NCI-H226 (cell line): ENCODE measurements around the gene DCAF8.

Experiments used
- DNase-seq: peaks from one replicate; pipeline ENCODE4 v3.0.0-alpha.2; 2015

Gene DCAF8

GRCh38 chr1:160261556-160261892, 825 bp downstream of the DCAF8 start:
- DNase-seq, result peak; percentile 67

GRCh38 chr1:160260406-160261382, 1.7 kb downstream of the DCAF8 start:
- peak; percentile 82 for DNase-seq

GRCh38 chr1:160258177-160258798, 4.1 kb downstream of the DCAF8 start:
- DNase-seq, result no peak

DNA sequence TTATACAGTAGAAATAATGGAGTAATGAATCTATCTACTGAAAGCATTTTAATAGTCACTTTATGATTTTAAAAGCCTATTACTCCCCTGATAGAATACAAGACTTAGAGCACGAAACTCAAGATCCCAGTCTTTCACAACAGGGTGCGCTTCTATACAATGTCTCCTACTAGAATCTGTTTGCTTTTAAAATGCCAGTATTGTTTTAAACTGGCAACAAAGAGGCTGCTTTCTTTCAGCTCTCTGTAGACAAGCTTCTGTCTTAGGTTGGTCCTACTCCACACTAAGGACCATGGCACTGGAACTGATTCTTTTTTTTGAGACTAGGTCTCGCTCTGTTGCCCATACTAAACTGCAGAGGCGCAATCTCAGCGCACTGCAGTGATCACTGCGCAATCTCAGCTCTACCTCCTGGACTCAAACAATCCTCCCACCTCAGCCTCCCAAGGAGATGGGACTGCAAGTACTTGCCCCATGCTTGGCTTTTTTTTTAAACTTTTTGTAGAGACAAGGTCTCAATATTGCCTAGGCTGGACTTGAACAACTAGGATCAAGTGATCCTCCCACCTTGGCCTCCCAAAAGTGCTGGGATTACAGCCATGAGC, 4.8 kb downstream of the DCAF8 start:
- no peak for DNase-seq

DNA sequence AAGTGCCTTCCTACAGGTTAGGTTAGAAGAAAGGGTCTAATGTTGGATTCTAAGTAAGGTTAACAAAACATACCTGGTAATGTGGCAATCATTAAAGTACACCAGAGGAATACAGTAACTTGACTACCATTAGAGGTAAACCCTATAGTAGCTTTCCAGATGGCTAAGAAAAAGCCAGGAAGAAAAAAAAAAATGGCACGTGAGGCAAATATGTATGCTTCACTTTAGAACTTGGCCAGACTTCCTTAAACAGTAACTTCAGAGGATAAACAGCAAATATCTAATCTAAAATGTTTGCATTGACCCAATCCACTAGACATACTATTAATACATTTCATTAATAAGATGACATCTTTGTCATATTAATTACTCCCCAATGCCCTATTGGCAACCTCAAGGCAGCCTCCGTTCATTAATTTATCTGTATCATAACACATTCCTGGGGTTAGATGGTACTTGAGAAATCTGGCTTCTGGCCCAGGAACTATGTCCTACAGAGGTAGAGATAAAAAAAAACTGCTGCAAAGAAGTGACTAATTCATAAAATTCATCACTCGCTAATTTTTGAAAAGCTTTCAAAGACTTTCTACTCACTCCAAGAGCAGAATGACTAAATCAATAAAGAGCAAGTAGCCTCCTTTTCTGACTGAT, 5.8 kb downstream of the DCAF8 start:
- peak; percentile 86 for DNase-seq

- no peak for DNase-seq
Measured at GRCh38 chr1:160255781-160256300, 6.5 kb downstream of the DCAF8 start.

DNA sequence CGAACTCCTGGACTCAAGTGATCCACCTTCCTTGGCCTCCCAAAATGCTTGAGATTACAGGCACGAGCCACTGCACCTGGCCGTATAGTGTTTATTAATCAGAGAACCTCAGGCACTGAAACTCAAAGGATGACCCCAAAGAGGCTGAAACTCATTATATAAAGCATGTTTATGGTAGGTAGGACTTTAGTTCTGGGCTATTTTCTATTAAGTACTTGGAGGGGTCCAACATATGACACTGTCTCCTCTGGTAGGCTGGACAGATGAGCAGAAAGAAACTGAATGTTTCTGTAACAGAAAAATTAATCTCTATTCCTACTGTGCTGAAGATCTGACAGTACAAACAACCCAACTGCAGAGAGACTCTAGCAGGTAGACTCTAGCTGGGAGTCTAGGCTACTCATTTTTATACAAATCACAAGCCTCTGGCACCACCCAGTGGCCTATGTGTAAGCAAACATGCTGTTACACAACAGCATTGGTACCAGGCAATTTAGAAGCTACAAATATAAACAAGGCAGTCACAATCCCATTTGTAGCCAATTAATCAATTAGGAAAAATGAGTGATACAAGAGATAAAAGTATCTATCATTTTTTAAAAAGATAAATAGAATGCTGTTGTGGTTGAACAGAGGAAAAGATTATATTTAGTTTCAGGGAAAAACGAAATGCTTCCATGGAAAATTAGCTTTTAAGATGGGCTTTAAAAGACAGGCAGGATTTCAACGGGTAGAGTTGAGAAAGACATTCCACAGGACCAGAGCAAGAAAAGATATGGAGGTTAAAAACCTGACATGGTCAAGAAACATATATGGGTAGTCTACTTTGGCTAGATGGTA, 10.4 kb downstream of the DCAF8 start:
- DNase-seq, result peak; percentile 49

GRCh38 chr1:160251011-160251410, 11.3 kb downstream of the DCAF8 start:
- no peak for DNase-seq

DNA sequence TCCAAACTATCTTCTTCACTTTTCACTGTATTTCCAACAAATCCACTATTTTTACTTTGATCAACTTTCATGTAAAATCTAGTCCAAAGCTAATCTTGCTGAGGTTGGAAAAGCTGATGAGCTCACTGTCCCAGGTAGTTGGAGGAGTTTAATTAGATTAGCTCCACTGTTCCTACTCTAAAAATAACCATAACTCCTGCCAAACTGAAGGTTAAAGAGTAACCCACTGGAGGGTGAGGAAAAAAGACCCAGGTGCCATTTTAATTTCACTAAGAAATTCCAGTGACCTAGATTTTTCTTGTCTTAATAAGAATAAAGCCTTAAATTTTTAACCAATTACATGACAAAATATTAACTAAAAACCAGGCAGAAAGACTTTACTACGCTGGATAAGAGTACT, 15.3 kb downstream of the DCAF8 start:
- DNase-seq, result no peak

DNA sequence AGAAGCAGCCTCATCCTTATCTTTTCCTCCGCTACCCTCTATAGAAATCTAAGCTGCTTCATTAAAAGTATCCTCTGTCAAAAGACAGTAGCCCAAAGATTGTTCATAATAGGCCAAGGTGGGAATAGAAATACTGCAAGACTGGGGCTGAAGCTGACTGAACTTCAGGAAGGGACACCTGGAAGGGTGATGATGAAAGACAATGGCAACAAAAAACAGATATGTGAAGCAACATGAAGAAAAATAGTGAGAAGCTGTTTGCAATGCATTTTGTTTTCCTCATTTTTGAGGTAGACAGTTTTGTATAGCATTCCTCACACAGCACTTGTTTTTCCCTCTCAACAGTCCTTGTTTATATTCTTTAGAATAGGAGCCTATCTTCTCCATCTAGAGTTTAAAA, 16.9 kb downstream of the DCAF8 start:
- no peak for DNase-seq

DNA sequence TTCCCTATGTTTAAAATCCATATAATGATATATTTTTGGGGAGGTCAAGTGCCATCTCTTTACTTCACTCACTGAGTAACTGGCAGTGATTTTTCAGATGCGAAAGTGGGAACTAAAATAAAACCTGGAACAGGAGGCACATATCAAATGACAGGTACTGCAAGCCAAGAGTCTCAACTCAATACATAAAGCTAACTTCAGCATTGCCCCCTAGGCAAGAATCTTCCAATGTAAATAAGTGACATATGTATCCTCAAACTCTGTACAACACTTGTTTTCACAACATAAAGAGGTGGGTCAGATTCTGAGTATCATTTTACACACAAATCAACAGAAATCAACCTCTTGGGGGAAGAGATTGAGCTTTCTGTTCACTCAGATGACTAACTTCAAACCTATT, 18.1 kb downstream of the DCAF8 start:
- DNase-seq, result no peak

- DNase-seq, result no peak
Measured at GRCh38 chr1:160243767-160244166, 18.6 kb downstream of the DCAF8 start.

GRCh38 chr1:160239582-160240299, 22.6 kb downstream of the DCAF8 start:
- no peak for DNase-seq

DNA sequence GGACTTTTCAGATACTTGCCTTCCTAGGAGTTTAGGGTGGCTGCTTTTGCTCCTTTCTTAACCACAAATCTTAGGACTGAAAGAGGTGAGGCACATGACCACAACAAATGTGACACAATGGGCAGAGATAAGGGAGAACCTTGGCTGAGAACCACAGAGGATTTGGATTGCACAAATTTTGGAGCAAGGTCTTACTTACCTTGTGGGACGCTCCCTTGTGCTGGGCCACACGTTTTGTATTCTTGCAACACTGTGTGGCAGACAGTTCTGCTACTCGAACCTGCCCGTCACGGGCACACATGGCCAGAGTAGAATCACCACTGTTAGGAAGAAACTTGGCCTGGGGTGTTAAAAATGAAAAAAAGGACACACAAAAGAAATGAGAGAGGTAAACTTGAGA, 23.9 kb downstream of the DCAF8 start:
- no peak for DNase-seq

- no peak for DNase-seq
Measured at GRCh38 chr1:160237558-160237957, 24.8 kb downstream of the DCAF8 start.

GRCh38 chr1:160236806-160237205, 25.5 kb downstream of the DCAF8 start:
- no peak for DNase-seq

DNA sequence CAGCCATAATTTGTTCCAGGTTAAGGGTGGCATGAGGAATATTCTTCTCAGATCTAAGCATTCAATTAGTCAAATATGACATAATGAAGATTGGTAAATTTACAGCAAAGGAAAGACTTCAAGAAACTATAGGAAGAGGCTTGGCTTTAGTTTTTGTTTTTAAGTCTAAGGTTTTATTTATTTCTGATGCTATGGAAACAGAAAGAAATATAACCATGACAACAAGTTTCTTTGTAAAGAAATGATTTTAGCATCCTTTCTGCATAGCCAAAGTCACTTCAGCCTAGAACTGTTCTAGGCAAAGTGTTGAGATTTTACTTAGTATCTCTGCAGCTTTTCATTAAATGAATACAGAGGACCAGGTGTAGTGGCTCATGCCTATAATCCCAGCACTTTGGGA, 29.4 kb downstream of the DCAF8 start:
- no peak for DNase-seq

- DNase-seq, result no peak
Measured at GRCh38 chr1:160228431-160228830, 33.9 kb downstream of the DCAF8 start.

- DNase-seq, result no peak
Measured at GRCh38 chr1:160227561-160227960, 34.8 kb downstream of the DCAF8 start.

DNA sequence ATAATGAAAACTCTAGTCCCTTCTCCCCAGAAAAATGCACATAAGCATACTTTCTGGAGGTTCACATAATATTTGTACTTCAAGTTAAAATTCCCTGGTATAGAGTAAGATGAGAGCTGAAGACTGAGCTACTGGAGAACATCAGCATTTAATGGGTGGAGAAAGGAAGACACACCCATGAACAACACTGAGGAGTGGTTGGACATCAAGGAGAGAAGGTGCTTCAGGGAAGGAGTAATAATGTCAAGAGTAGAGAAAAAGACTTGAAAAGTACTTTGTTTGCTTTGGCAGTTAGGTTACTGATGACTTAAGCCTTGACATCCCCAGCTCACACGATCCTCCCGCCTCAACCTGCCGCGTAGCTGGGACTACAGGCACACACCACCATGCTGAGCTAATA, 35.3 kb downstream of the DCAF8 start:
- no peak for DNase-seq

- no peak for DNase-seq
Measured at GRCh38 chr1:160226623-160227022, 35.7 kb downstream of the DCAF8 start.

- no peak for DNase-seq
Measured at GRCh38 chr1:160225345-160225744, 37.0 kb downstream of the DCAF8 start.
